ENCODE measurements around the gene SYCE3.

SYCE3 gene

GRCh38 chr22:50574383-50574755, 11.7 kb upstream of the SYCE3 start:
- DNase-seq, result no peak

- DNase-seq, result no peak
Observed at GRCh38 chr22:50573491-50574382, 11.0 kb upstream of the SYCE3 start.

GRCh38 chr22:50572965-50573364, 10.2 kb upstream of the SYCE3 start:
- DNase-seq, result no peak

GRCh38 chr22:50571264-50572175, 8.8 kb upstream of the SYCE3 start:
- DNase-seq, result no peak

GRCh38 chr22:50570861-50571260, 8.1 kb upstream of the SYCE3 start:
- DNase-seq, result no peak

- no peak for DNase-seq
Observed at GRCh38 chr22:50569896-50570535, 7.3 kb upstream of the SYCE3 start.

- DNase-seq, result no peak
Observed at GRCh38 chr22:50569041-50569459, 6.3 kb upstream of the SYCE3 start.

GRCh38 chr22:50568626-50569025, 5.9 kb upstream of the SYCE3 start:
- DNase-seq, result no peak

GRCh38 chr22:50567721-50568252, 5.1 kb upstream of the SYCE3 start:
- no peak for DNase-seq

GRCh38 chr22:50564289-50564688, 1.6 kb upstream of the SYCE3 start:
- no peak for DNase-seq

- no peak for DNase-seq
Observed at GRCh38 chr22:50563413-50564160, 868 bp upstream of the SYCE3 start.

- no peak for DNase-seq
Observed at GRCh38 chr22:50561401-50562358, 1.0 kb downstream of the SYCE3 start.

GRCh38 chr22:50560034-50560433, 2.7 kb downstream of the SYCE3 start:
- no peak for DNase-seq

- no peak for DNase-seq
Observed at GRCh38 chr22:50556703-50557102, 6.0 kb downstream of the SYCE3 start.

GRCh38 chr22:50553310-50553709, 9.4 kb downstream of the SYCE3 start:
- DNase-seq, result no peak

GRCh38 chr22:50551160-50551752, 11.5 kb downstream of the SYCE3 start:
- DNase-seq, result no peak

GRCh38 chr22:50550395-50550794, 12.3 kb downstream of the SYCE3 start:
- DNase-seq, result no peak

- DNase-seq, result no peak
Observed at GRCh38 chr22:50548921-50549790, 13.6 kb downstream of the SYCE3 start.

Data from activated CD8-positive, alpha-beta memory T cell treated with anti-CD3 and anti-CD28 coated beads, Interleukin-2, amount 50 U/mL, for 4 hours (primary cell).